ENCODE measurements around the gene MBL2.

The MBL2 gene

DNA sequence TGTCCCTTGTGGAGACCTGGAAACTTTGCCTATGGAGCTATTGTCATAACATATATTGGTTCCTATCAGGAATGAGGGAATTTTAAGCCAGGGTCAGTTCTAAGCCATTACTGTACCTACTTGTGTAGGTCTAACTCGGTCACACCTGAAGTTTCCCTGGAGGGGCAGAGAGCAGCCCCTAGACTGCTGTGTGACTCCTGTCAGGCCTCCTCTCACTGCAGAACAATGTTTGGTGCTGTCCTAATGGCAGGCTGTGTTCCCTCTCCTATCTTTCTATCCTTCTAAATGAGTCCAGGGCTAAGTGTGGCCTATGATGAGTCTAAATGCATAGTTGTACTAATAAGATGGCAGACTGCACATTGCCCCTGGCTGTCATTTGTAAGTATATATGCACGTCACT, 14.2 kb downstream of the MBL2 start:
- DNase-seq (ENCODE audit: low spot score) (no peak), ATAC-seq (ENCODE audit: low read depth) (no peak)
- Histone ChIP-seq H3K36me3 (ENCODE audit: low read depth) (no peaks in the 10 kb centered on the region), H3K4me3 (ENCODE audit: severe bottlenecking) (no peak overlapping the region), H3K9me3 (ENCODE audit: severe bottlenecking) (no peaks in the 10 kb centered on the region), H3K4me1 (ENCODE audit: insufficient read depth, poor library complexity, severe bottlenecking) (no peaks in the 10 kb centered on the region), H3K27ac (ENCODE audit: poor library complexity, severe bottlenecking) (no peak overlapping the region), H3K27me3 (ENCODE audit: insufficient read depth, poor library complexity, severe bottlenecking) (no peaks in the 10 kb centered on the region)
- TF ChIP-seq, protein P1, sequence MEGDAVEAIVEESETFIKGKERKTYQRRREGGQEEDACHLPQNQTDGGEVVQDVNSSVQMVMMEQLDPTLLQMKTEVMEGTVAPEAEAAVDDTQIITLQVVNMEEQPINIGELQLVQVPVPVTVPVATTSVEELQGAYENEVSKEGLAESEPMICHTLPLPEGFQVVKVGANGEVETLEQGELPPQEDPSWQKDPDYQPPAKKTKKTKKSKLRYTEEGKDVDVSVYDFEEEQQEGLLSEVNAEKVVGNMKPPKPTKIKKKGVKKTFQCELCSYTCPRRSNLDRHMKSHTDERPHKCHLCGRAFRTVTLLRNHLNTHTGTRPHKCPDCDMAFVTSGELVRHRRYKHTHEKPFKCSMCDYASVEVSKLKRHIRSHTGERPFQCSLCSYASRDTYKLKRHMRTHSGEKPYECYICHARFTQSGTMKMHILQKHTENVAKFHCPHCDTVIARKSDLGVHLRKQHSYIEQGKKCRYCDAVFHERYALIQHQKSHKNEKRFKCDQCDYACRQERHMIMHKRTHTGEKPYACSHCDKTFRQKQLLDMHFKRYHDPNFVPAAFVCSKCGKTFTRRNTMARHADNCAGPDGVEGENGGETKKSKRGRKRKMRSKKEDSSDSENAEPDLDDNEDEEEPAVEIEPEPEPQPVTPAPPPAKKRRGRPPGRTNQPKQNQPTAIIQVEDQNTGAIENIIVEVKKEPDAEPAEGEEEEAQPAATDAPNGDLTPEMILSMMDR (IDR thresholded peaks at IDR 0.05; ENCODE audit: poor library complexity, severe bottlenecking): no peak

DNA sequence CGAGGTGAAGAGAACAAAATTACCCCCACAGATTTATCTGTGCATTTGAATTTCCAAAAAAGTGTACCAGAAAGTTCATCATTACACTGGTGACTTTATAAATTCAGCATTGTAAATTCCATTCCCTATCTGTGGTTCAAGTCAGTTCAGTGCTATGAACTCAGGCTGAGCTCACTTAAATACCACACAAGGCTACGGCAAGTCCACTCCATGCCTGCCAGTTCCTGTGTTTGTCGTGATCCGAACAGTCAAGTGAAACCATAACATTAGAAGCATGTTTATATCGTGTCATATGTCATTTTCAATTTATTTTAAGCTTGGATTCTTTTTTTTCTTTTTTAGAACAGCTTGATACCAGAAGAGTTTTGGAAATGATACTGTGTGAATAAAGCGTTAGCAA, 14.8 kb downstream of the MBL2 start:
- TF ChIP-seq, protein P1 (IDR thresholded peaks at IDR 0.05; ENCODE audit: poor library complexity, severe bottlenecking): no peak
- no peaks in the 10 kb centered on the region for H3K36me3 ChIP-seq (ENCODE audit: low read depth)
- no peak overlapping the region for H3K27ac ChIP-seq (ENCODE audit: poor library complexity, severe bottlenecking)
- DNase-seq (ENCODE audit: low spot score) (no peak), ATAC-seq (ENCODE audit: low read depth) (no peak)
- H3K27me3 ChIP-seq (ENCODE audit: insufficient read depth, poor library complexity, severe bottlenecking): no peaks in the 10 kb centered on the region
- H3K4me1 ChIP-seq (ENCODE audit: insufficient read depth, poor library complexity, severe bottlenecking): no peaks in the 10 kb centered on the region
- no peaks in the 10 kb centered on the region for H3K9me3 ChIP-seq (ENCODE audit: severe bottlenecking)
- no peak overlapping the region for H3K4me3 ChIP-seq (ENCODE audit: severe bottlenecking)

DNA sequence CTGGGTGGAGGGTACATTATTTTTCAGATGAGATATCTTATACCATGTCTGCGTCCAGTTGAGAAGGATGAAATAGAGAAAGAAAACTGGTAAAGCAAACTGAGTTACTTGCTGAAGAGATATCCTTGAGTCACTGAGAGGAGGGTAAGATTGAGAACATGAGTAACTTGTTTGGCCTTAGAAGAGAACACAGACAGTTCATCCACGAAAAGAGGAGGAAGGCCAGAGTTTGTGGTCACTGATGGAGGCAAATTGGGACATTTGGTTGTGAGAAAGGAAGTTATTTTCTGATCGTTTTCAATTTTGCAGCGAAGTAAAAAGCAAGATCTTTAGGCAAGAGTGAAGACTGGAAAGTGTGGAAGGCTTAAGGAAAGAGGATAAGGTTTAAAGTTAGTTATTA, 15.6 kb downstream of the MBL2 start:
- H3K27me3 ChIP-seq (ENCODE audit: insufficient read depth, poor library complexity, severe bottlenecking): no peaks in the 10 kb centered on the region
- TF ChIP-seq, protein P1 (IDR thresholded peaks at IDR 0.05; ENCODE audit: poor library complexity, severe bottlenecking): no peak
- no peak overlapping the region for H3K27ac ChIP-seq (ENCODE audit: poor library complexity, severe bottlenecking)
- H3K4me3 ChIP-seq (ENCODE audit: severe bottlenecking): no peak overlapping the region
- no peaks in the 10 kb centered on the region for H3K4me1 ChIP-seq (ENCODE audit: insufficient read depth, poor library complexity, severe bottlenecking)
- DNase-seq (ENCODE audit: low spot score): no peak
- H3K9me3 ChIP-seq (ENCODE audit: severe bottlenecking): no peaks in the 10 kb centered on the region
- H3K36me3 ChIP-seq (ENCODE audit: low read depth): no peaks in the 10 kb centered on the region
- no peak for ATAC-seq (ENCODE audit: low read depth)

DNA sequence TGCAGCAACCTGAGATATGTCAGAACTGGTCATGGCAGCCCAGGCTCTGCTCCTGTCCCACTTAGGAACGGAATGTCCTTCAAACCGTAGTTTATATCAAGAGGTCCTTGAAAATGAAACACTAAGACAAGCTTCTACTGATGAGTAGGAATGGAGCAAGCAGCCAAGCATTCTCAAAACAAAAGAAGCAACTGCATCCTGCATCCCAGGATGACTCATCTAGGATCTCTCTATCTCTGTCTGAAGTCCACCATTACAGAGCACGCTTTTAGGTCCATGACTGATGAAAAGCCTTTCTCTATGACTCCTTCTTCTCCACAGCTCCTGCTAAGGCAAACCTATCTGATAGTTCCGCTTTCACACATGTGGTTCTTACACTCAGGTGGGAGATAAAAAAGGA, 16.3 kb downstream of the MBL2 start:
- DNase-seq (ENCODE audit: low spot score) (no peak), ATAC-seq (ENCODE audit: low read depth) (no peak)
- Histone ChIP-seq H3K27ac (ENCODE audit: poor library complexity, severe bottlenecking) (no peak overlapping the region), H3K36me3 (ENCODE audit: low read depth) (no peaks in the 10 kb centered on the region), H3K4me1 (ENCODE audit: insufficient read depth, poor library complexity, severe bottlenecking) (no peaks in the 10 kb centered on the region), H3K4me3 (ENCODE audit: severe bottlenecking) (no peak overlapping the region), H3K27me3 (ENCODE audit: insufficient read depth, poor library complexity, severe bottlenecking) (no peaks in the 10 kb centered on the region), H3K9me3 (ENCODE audit: severe bottlenecking) (no peaks in the 10 kb centered on the region)
- TF ChIP-seq, protein P1 (IDR thresholded peaks at IDR 0.05; ENCODE audit: poor library complexity, severe bottlenecking): no peak

DNA sequence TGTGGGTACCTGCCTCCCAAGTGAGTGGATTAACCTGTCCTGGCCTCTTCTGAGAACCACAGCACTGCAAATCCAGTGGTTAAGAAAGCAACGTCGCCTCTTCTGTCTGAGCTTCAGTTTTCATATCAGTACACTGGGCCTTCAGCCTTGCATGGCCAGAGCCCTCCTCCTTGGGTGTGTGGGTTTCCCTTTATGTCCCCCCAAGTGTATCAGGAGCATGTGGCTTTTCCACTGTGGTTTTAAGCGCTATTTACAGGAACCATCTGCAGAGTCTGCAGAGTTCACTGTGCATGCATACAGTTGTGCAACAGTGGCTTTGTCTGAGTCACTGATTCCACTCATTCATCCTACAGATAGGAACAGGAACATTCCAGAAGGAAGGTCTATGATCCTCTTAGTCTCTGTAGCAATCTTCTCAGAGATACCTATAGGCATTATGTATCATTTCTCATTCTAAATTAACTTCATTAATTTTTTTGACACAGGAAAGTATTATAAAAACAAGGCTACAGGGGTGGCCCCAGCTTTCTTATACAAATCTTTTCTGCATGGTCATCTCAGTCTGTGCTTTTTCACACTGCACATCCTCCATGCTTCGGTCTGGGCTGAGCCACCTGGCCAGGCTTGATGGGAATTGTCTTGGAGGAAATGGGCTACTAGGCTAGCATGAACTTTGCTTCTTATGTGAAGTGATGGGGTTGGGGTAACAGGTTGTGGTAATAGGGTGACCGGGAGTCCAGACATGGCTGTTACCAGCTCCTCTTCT, 17.1 kb downstream of the MBL2 start:
- H3K36me3 ChIP-seq (ENCODE audit: low read depth): no peaks in the 10 kb centered on the region
- no peak overlapping the region for H3K4me3 ChIP-seq (ENCODE audit: severe bottlenecking)
- ATAC-seq (ENCODE audit: low read depth) (peak; percentile 66), DNase-seq (ENCODE audit: low spot score) (no peak)
- H3K4me1 ChIP-seq (ENCODE audit: insufficient read depth, poor library complexity, severe bottlenecking): no peaks in the 10 kb centered on the region
- TF ChIP-seq, protein P1 (IDR thresholded peaks at IDR 0.05; ENCODE audit: poor library complexity, severe bottlenecking): no peak
- H3K27me3 ChIP-seq (ENCODE audit: insufficient read depth, poor library complexity, severe bottlenecking): no peaks in the 10 kb centered on the region
- H3K27ac ChIP-seq (ENCODE audit: poor library complexity, severe bottlenecking): no peak overlapping the region
- H3K9me3 ChIP-seq (ENCODE audit: severe bottlenecking): no peaks in the 10 kb centered on the region
